Fibroblast of lung (primary cell): ENCODE results near the gene MYO9A. TPM values are rescaled to one million over a fixed set of nuclear protein-coding genes. Genes with fewer than 3 reads are reported as not detected.
A peak's percentile ranks its signal among the peaks of the same experiment; 100 is the strongest.

ENCODE experiments used
- DNase-seq, 2 donors: peaks; one replicate each; pipeline versions ENCODE4 v3.0.0 to v3.0.0-alpha.2; 2010; ENCODE audit warnings: low read depth in 2 of 2
- H2AFZ ChIP-seq: 2 replicates; pipeline ENCODE4 v1.5.1; 2012; ENCODE audit warnings: low read length, control low read depth, inconsistent platforms
- H3K27ac ChIP-seq: 2 replicates; pipeline ENCODE4 v1.5.1; 2011; ENCODE audit warnings: low read length, control low read depth; ENCODE audit not compliant: insufficient read depth
- H3K27me3 ChIP-seq: 2 replicates; pipeline ENCODE4 v1.5.1; 2011; ENCODE audit warnings: mild to moderate bottlenecking, low read length; ENCODE audit not compliant: control insufficient read depth, insufficient read depth
- H3K36me3 ChIP-seq: 2 replicates; pipeline ENCODE4 v1.5.1; 2011; ENCODE audit warnings: low read length; ENCODE audit not compliant: control insufficient read depth, insufficient read depth
- H3K4me1 ChIP-seq: 2 replicates; pipeline ENCODE4 v1.5.1; 2011; ENCODE audit warnings: low read length; ENCODE audit not compliant: control insufficient read depth, insufficient read depth; ENCODE audit errors: extremely low read depth
- H3K4me2 ChIP-seq: 2 replicates; pipeline ENCODE4 v1.5.1; 2011; ENCODE audit warnings: low read length, control low read depth; ENCODE audit not compliant: insufficient read depth; ENCODE audit errors: extremely low read depth
- H3K4me3 ChIP-seq, 4 experiments: fragments of 200-600 bp in 1 of 4; sonication (generic) in 1 of 4; replicated peaks in 1 of 4; 2 replicates each; pipeline ENCODE4 v1.5.1; 2011 to 2016; ENCODE audit warnings: low read length in 4 of 4, low read depth in 3 of 4, mild to moderate bottlenecking in 3 of 4, control low read depth in 2 of 4, inconsistent platforms in 1 of 4, mixed read lengths in 1 of 4; ENCODE audit not compliant: insufficient read depth in 1 of 4; ENCODE audit errors: control extremely low read depth in 1 of 4
- H3K79me2 ChIP-seq: 2 replicates; pipeline ENCODE4 v1.5.1; 2012; ENCODE audit warnings: mild to moderate bottlenecking, low read length, inconsistent platforms; ENCODE audit not compliant: control insufficient read depth, insufficient read depth
- H3K9ac ChIP-seq: 2 replicates; pipeline ENCODE4 v1.5.1; 2011; ENCODE audit warnings: mild to moderate bottlenecking, low read length, control low read depth; ENCODE audit not compliant: insufficient read depth
- H3K9me3 ChIP-seq: 2 replicates; pipeline ENCODE4 v1.5.1; 2012; ENCODE audit warnings: low read depth, low read length; ENCODE audit not compliant: control insufficient read depth, insufficient read depth
- H4K20me1 ChIP-seq: 2 replicates; pipeline ENCODE4 v1.5.1; 2011; ENCODE audit warnings: low read length; ENCODE audit not compliant: control insufficient read depth, insufficient read depth; ENCODE audit errors: extremely low read depth
- CTCF ChIP-seq, 2 donors: IDR thresholded peaks in 1 of 2; conservative IDR thresholded peaks in 1 of 2; 1 replicate in 1 of 2; 2 replicates in 1 of 2; pipeline ENCODE4 v1.5.1; 2011 to 2012; ENCODE audit warnings: low read length in 2 of 2, control low read depth in 1 of 2, inconsistent platforms in 1 of 2, low read depth in 1 of 2, mild to moderate bottlenecking in 1 of 2
- EZH2 ChIP-seq: IDR thresholded peaks from 2 replicates; pipeline ENCODE4 v1.5.1; 2012; ENCODE audit warnings: low read length, control low read depth, mild to moderate bottlenecking; ENCODE audit errors: missing control alignments
- polyA plus RNA-seq, 2 donors: library from polyadenylated mRNA; depleted of rRNA in 1 of 2; stranded (reverse) in 1 of 2; unstranded in 1 of 2; fragments of >200 nt; gene quantifications; 2 replicates each; pipeline ENCODE4 v1.2.1, GENCODE V29; 2011 to 2012; ENCODE audit warnings: missing spikeins in 1 of 2
- total RNA-seq: library from RNA; depleted of rRNA; stranded (reverse); fragments of >200 nt; gene quantifications from 2 replicates; pipeline ENCODE4 v1.2.1, GENCODE V29; 2014

Gene MYO9A
- total and polyA plus RNA-seq, 2 donors (not counting 1 experiment from before 2014, with no cell fraction given): 12.8 to 48.6 TPM

- no peaks in the 10 kb centered on the region for H3K4me1 ChIP-seq
- no peaks in the 10 kb centered on the region for H3K9me3 ChIP-seq
- no peak for DNase-seq
- H3K27me3 ChIP-seq: no peaks in the 10 kb centered on the region
- peak overlapping the region; percentile 20 for H3K4me2 ChIP-seq
- no peak overlapping the region for H3K9ac ChIP-seq
- no peaks in the 10 kb centered on the region for H3K36me3 ChIP-seq
- H3K27ac ChIP-seq: no peak overlapping the region
- H3K4me3 ChIP-seq: no peak overlapping the region
- no peak overlapping the region for H2AFZ ChIP-seq
- H4K20me1 ChIP-seq: no peaks in the 10 kb centered on the region
- H3K79me2 ChIP-seq: peaks cover 2% of the 10 kb centered on the region
- TF ChIP-seq EZH2: no peak
Observed at GRCh38 chr15:72034859-72035650, 82.9 kb downstream of the MYO9A start.

GRCh38 chr15:72034351-72034750 is 83.6 kb downstream of the MYO9A start:
- no peak for TF ChIP-seq CTCF (conservative IDR thresholded peaks at IDR 0.05 in 1 of 2, IDR thresholded peaks at IDR 0.05 in 1 of 2; ENCODE audit: low read depth in 1 of 2, low read length in 2 of 2)
- H3K4me3 ChIP-seq: no peak overlapping the region
- H3K4me2 ChIP-seq: no peak overlapping the region
- H3K9me3 ChIP-seq: no peaks in the 10 kb centered on the region
- H3K9ac ChIP-seq: no peak overlapping the region
- no peak overlapping the region for H3K27ac ChIP-seq
- peaks cover 2% of the 10 kb centered on the region for H3K79me2 ChIP-seq
- peak in 1 of 2 donors; percentile 85 for DNase-seq
- no peaks in the 10 kb centered on the region for H3K36me3 ChIP-seq
- H3K4me1 ChIP-seq: no peaks in the 10 kb centered on the region
- no peaks in the 10 kb centered on the region for H3K27me3 ChIP-seq
- H4K20me1 ChIP-seq: no peaks in the 10 kb centered on the region
- no peak overlapping the region for H2AFZ ChIP-seq

- Histone ChIP-seq H3K9me3 (no peaks in the 10 kb centered on the region), H3K9ac (no peak overlapping the region), H3K4me1 (no peaks in the 10 kb centered on the region), H3K27me3 (no peaks in the 10 kb centered on the region), H3K36me3 (no peaks in the 10 kb centered on the region), H3K79me2 (peaks cover 2% of the 10 kb centered on the region), H3K27ac (no peak overlapping the region), H2AFZ (no peak overlapping the region), H4K20me1 (no peaks in the 10 kb centered on the region), H3K4me2 (peak overlapping the region; percentile 15), H3K4me3 (no peak overlapping the region)
- TF ChIP-seq CTCF (conservative IDR thresholded peaks at IDR 0.05 in 1 of 2, IDR thresholded peaks at IDR 0.05 in 1 of 2; ENCODE audit: low read depth in 1 of 2, low read length in 2 of 2) (no peak), EZH2 (no peak)
- peak in 1 of 2 donors; percentile 49 for DNase-seq
Observed at GRCh38 chr15:72033711-72034110, 84.2 kb downstream of the MYO9A start.
